GM13976 (cell line): ENCODE measurements around the gene RSPH6A.

Experiments
- DNase-seq: peaks from one replicate; pipeline ENCODE4 v3.0.0; 2012; ENCODE audit warnings: low spot score
- CTCF ChIP-seq: IDR thresholded peaks from 2 replicates; pipeline ENCODE4 v1.5.1; 2012; ENCODE audit warnings: borderline replicate concordance, mild to moderate bottlenecking; ENCODE audit not compliant: insufficient read depth; ENCODE audit errors: extremely low read depth, missing control alignments, control extremely low read depth
- in situ Hi-C: fragments of 300-500 bp; cut with MboI; formaldehyde crosslinking; loops from one replicate; pipeline ENCODE4 v1.12.0; 2022; ENCODE audit warnings: low sequenced_read_pairs, mixed read lengths, inconsistent platforms; ENCODE audit not compliant: unreplicated experiment

RSPH6A gene

GRCh38 chr19:45860359-45861259, 45.5 kb upstream of the RSPH6A start:
- no peak for TF ChIP-seq CTCF
- in situ Hi-C loops: no loop called here
- DNase-seq: no peak

GRCh38 chr19:45854167-45854778, 39.2 kb upstream of the RSPH6A start:
- in situ Hi-C loops: no loop called here
- TF ChIP-seq CTCF: no peak

GRCh38 chr19:45852983-45853382, 37.9 kb upstream of the RSPH6A start:
- TF ChIP-seq CTCF: no peak
- in situ Hi-C loops: no loop called here
- DNase-seq: no peak

More at GRCh38 chr19:45854167-45854778, 39.2 kb upstream of the RSPH6A start:
- DNase-seq: no peak

GRCh38 chr19:45852145-45852750, 37.1 kb upstream of the RSPH6A start:
- in situ Hi-C loops: no loop called here
- no peak for DNase-seq
- no peak for TF ChIP-seq CTCF

GRCh38 chr19:45848922-45849321, 33.8 kb upstream of the RSPH6A start:
- in situ Hi-C loops: no loop called here
- no peak for TF ChIP-seq CTCF

GRCh38 chr19:45847663-45848062, 32.6 kb upstream of the RSPH6A start:
- no peak for TF ChIP-seq CTCF
- in situ Hi-C loops: no loop called here
- no peak for DNase-seq

More at GRCh38 chr19:45848922-45849321, 33.8 kb upstream of the RSPH6A start:
- no peak for DNase-seq
